Endothelial cell of umbilical vein (primary cell): ENCODE data around the gene CYGB. TPM values are rescaled to one million over a fixed set of nuclear protein-coding genes. Genes with fewer than 3 reads are reported as not detected.

Source experiments
- BruUV-seq: library from RNA; stranded (reverse); fragments of 400-500 nt; replicated peaks from 2 replicates; lab custom pipeline; 2021; lab: Mats Ljungman, UMichigan
- CTCF ChIA-PET: fragments of 300-600, 350-600 bp; sonication (Branson Sonifier 250); formaldehyde crosslinking; loops from one replicate; lab custom pipeline; 2021; ENCODE audit warnings: antibody characterized with exemption, inconsistent platforms; lab: Charles Lee
- POLR2A ChIA-PET: fragments of 300-600, 350-600 bp; sonication (Branson Sonifier 250); formaldehyde crosslinking; loops from one replicate; lab custom pipeline; 2021; ENCODE audit warnings: antibody characterized with exemption, inconsistent platforms; lab: Charles Lee
- DNase-seq: peaks from one replicate; pipeline ENCODE4 v3.0.0-alpha.2; 2011; ENCODE audit warnings: low read depth, low spot score
- FAIRE-seq: peaks from 2 replicates; lab custom pipeline; 2011; peaks lifted over from hg19 to GRCh38; lab: Jason Lieb, UNC
- H2AFZ ChIP-seq: 2 replicates; pipeline ENCODE4 v1.6.0; 2012; ENCODE audit warnings: low read depth, low read length, control low read depth, inconsistent platforms
- H3K27ac ChIP-seq: 2 replicates; pipeline ENCODE4 v1.5.1; 2011; ENCODE audit warnings: low read depth, mild to moderate bottlenecking, control low read depth, low read length, moderate library complexity; ENCODE audit not compliant: insufficient read depth
- H3K27me3 ChIP-seq, 2 experiments: 2 replicates each; pipeline versions ENCODE4 v1.6.0 to v1.6.1; 2011; ENCODE audit warnings: low read length in 2 of 2, mixed read lengths in 1 of 2; ENCODE audit not compliant: control insufficient read depth in 2 of 2, insufficient read depth in 2 of 2
- H3K36me3 ChIP-seq, 2 experiments: 2 replicates in 1 of 2; 3 replicates in 1 of 2; pipeline ENCODE4 v1.5.1; 2011; ENCODE audit warnings: low read length in 2 of 2, mild to moderate bottlenecking in 1 of 2, moderate library complexity in 1 of 2; ENCODE audit not compliant: control insufficient read depth in 2 of 2, insufficient read depth in 2 of 2; ENCODE audit errors: extremely low read depth in 1 of 2
- H3K4me1 ChIP-seq: 3 replicates; pipeline ENCODE4 v1.5.1; 2011; ENCODE audit warnings: mild to moderate bottlenecking, low read length; ENCODE audit not compliant: control insufficient read depth, insufficient read depth; ENCODE audit errors: extremely low read depth
- H3K4me2 ChIP-seq: 2 replicates; pipeline ENCODE4 v1.6.1; 2011; ENCODE audit warnings: low read length, control low read depth, mixed read lengths; ENCODE audit not compliant: insufficient read depth
- H3K4me3 ChIP-seq, 3 experiments: fragments of 200-600 bp in 1 of 3; sonication (generic), shearing (Covaris generic) in 1 of 3; replicated peaks in 1 of 3; 2 replicates each; pipeline ENCODE4 v1.5.1; 2011 to 2016; ENCODE audit warnings: control low read depth in 3 of 3, low read length in 3 of 3, mild to moderate bottlenecking in 2 of 3, inconsistent platforms in 1 of 3, low read depth in 1 of 3, moderate library complexity in 1 of 3; ENCODE audit not compliant: insufficient read depth in 1 of 3
- H3K79me2 ChIP-seq: 2 replicates; pipeline ENCODE4 v1.6.0; 2012; ENCODE audit warnings: low read length, inconsistent platforms; ENCODE audit not compliant: control insufficient read depth, insufficient read depth
- H3K9ac ChIP-seq: replicated peaks from 2 replicates; pipeline ENCODE3; 2011; ENCODE audit warnings: low read length, control low read depth; ENCODE audit not compliant: insufficient read depth; ENCODE audit errors: extremely low read depth
- H3K9me1 ChIP-seq: replicated peaks from 3 replicates; pipeline ENCODE4 v1.6.0; 2011; ENCODE audit warnings: mild to moderate bottlenecking, low read length; ENCODE audit not compliant: control insufficient read depth, insufficient read depth; ENCODE audit errors: extremely low read depth
- H3K9me3 ChIP-seq: replicated peaks from 2 replicates; pipeline ENCODE4 v1.5.1; 2012; ENCODE audit warnings: low read length, inconsistent platforms; ENCODE audit not compliant: control insufficient read depth, insufficient read depth
- H4K20me1 ChIP-seq: replicated peaks from 2 replicates; pipeline ENCODE3; 2011; ENCODE audit warnings: mild to moderate bottlenecking, low read length; ENCODE audit not compliant: control insufficient read depth, insufficient read depth; ENCODE audit errors: extremely low read depth
- CTCF ChIP-seq, 2 donors: IDR thresholded peaks; 1 replicate in 1 of 2; 2 replicates in 1 of 2; pipeline ENCODE4 v1.5.1; 2011; ENCODE audit warnings: low read length in 2 of 2, mild to moderate bottlenecking in 2 of 2, moderate library complexity in 2 of 2, control low read depth in 1 of 2, inconsistent platforms in 1 of 2, low read depth in 1 of 2; ENCODE audit not compliant: insufficient read depth in 1 of 2; ENCODE audit errors: extremely low read depth in 1 of 2
- EZH2 ChIP-seq: IDR thresholded peaks from 2 replicates; pipeline ENCODE4 v1.6.1; 2012; ENCODE audit warnings: borderline replicate concordance, low read depth, mild to moderate bottlenecking, moderate library complexity, low read length, inconsistent platforms; ENCODE audit not compliant: severe bottlenecking
- FOS ChIP-seq: IDR thresholded peaks from 2 replicates; pipeline ENCODE4 v1.6.1; 2011; ENCODE audit warnings: mild to moderate bottlenecking, low read length, moderate library complexity, borderline replicate concordance; ENCODE audit not compliant: insufficient read depth
- GATA2 ChIP-seq: IDR thresholded peaks from 2 replicates; pipeline ENCODE4 v1.7.0; 2011; ENCODE audit warnings: low read depth, mild to moderate bottlenecking, moderate library complexity, mixed read lengths, low read length; ENCODE audit not compliant: insufficient read length, insufficient read depth
- JUN ChIP-seq: IDR thresholded peaks from 2 replicates; pipeline ENCODE4 v1.6.1; 2011; ENCODE audit warnings: borderline replicate concordance, low read depth; ENCODE audit not compliant: insufficient read length, insufficient read depth
- MAX ChIP-seq: IDR thresholded peaks from 2 replicates; pipeline ENCODE4 v1.6.1; 2011; ENCODE audit not compliant: insufficient read depth, insufficient read length
- MYC ChIP-seq: IDR thresholded peaks from one replicate; pipeline ENCODE4 v1.6.1; 2011; ENCODE audit warnings: mild to moderate bottlenecking, low read depth, low read length
- POLR2A ChIP-seq: IDR thresholded peaks from 2 replicates; pipeline ENCODE4 v1.6.1; 2012; ENCODE audit warnings: low read depth, mild to moderate bottlenecking, control low read depth, low read length
- POLR2AphosphoS5 ChIP-seq: IDR thresholded peaks from 2 replicates; pipeline ENCODE4 v1.6.1; 2012; ENCODE audit warnings: low read depth, mild to moderate bottlenecking, control low read depth, low read length, moderate library complexity; ENCODE audit not compliant: insufficient read depth
- dilution Hi-C: fragments of 300-500 bp; cut with MboI; formaldehyde crosslinking; loops from one replicate; pipeline ENCODE4 v1.15.0; 2019; ENCODE audit warnings: low sequenced_read_pairs; ENCODE audit not compliant: extremely low pct_ligation_motif_present
- intact Hi-C: fragments of 100-400 bp; cut with micrococcal nuclease; formaldehyde crosslinking; loops from one replicate; pipeline ENCODE4 v1.10.0; 2022
- polyA plus RNA-seq, 4 experiments: library from polyadenylated mRNA; depleted of rRNA in 3 of 4; stranded (reverse) in 3 of 4; unstranded in 1 of 4; fragments of >200 nt; gene quantifications; 2 replicates each; pipeline versions ENCODE4 v1.2.1 to v1.2.3, GENCODE V29; 2011 to 2012; ENCODE audit warnings: missing spikeins in 1 of 4
- total RNA-seq: library from RNA; stranded (reverse); gene quantifications from 2 replicates; pipeline ENCODE4 v1.2.3, GENCODE V29; 2021

CYGB gene
- total and polyA plus RNA-seq, 2 donors (not counting 3 experiments of a cell fraction or from before 2014, with no cell fraction given) = 0.22 to 0.91 TPM

DNA sequence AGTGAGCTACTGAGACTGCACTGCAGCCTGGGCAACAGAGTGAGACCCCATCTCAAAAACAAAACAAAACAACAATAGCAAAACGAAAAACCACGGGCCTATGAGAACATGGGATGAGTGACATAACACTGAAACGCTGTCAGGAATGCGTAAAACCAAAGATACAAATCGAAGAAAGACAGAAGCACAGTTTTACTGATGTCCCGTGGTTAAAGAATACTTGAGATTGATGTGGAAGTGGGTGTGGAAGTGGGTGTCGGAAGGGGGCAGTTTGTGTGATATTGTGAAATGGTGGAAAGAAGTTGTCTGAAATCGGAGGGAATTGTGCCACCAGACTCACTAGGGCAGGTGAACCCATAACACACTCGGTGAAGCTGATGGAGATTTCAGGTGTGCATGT lies 38.7 kb upstream of the CYGB start:
- H2AFZ ChIP-seq = no peak overlapping the region
- POLR2A ChIA-PET = no interaction called here
- intact Hi-C loops (no loop called here), dilution Hi-C loops (no loop called here)
- FAIRE-seq (no peak), DNase-seq (no peak)
- no peak overlapping the region for H3K4me3 ChIP-seq
- no peaks in the 10 kb centered on the region for H3K9me3 ChIP-seq
- H3K4me1 ChIP-seq = no peaks in the 10 kb centered on the region
- H3K9ac ChIP-seq = no peak overlapping the region
- H3K4me2 ChIP-seq = no peak overlapping the region
- no peaks in the 10 kb centered on the region for H3K9me1 ChIP-seq
- no TSS peak for BruUV-seq
- TF ChIP-seq FOS (no peak), POLR2A (no peak), MAX (no peak), MYC (no peak), CTCF (IDR thresholded peaks at IDR 0.05; ENCODE audit: extremely low read depth in 1 of 2, insufficient read depth in 1 of 2, low read depth in 1 of 2, low read length in 2 of 2) (no peak), JUN (no peak), POLR2AphosphoS5 (no peak), EZH2 (no peak), GATA2 (no peak)
- no peaks in the 10 kb centered on the region for H4K20me1 ChIP-seq
- H3K36me3 ChIP-seq = no peaks in the 10 kb centered on the region
- no peaks in the 10 kb centered on the region for H3K79me2 ChIP-seq
- no peak overlapping the region for H3K27ac ChIP-seq
- CTCF ChIA-PET = no interaction called here
- H3K27me3 ChIP-seq = no peaks in the 10 kb centered on the region
